ENCODE results near the gene PPP1R27.

PPP1R27 gene

DNA sequence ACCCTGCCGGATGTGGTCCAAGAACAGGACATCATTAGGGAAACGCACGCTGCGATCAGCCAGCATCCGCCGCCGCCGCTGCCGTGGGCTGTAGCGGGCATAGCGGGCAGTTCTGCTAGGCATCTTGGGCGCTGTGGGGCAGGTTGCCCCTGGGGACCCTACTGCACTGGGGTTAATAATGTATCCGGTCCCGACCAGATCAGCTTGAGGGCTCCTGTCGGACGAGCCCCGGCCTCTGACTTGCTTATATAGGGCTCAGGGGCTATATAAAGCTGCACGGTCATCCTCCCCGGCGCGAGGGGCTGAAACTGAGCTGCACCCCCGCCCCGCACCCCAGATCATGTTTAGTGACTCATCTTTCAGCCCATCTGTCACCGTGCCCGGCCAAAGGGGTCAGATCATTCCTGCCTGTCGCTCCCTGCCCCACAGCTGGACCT lies at the start of gene PPP1R27:
Gene PPP1R27, minus strand, starts transcription at position 220 of the 437 bp plus-strand sequence. Its CDS starts 97 bp downstream, at position 123.
- no peak for DNase-seq (ENCODE audit: low read depth in 2 of 2, low spot score in 1 of 2)

GRCh38 chr17:81884520-81884919 lies 49.7 kb upstream of the PPP1R27 start:
- DNase-seq (ENCODE audit: low read depth in 2 of 2, low spot score in 1 of 2), result no peak

- no peak for DNase-seq (ENCODE audit: low read depth in 2 of 2, low spot score in 1 of 2)
Measured at GRCh38 chr17:81879121-81879520, 44.3 kb upstream of the PPP1R27 start.

- DNase-seq (ENCODE audit: low read depth in 2 of 2, low spot score in 1 of 2), result no peak
Measured at GRCh38 chr17:81878294-81878693, 43.4 kb upstream of the PPP1R27 start.

DNA sequence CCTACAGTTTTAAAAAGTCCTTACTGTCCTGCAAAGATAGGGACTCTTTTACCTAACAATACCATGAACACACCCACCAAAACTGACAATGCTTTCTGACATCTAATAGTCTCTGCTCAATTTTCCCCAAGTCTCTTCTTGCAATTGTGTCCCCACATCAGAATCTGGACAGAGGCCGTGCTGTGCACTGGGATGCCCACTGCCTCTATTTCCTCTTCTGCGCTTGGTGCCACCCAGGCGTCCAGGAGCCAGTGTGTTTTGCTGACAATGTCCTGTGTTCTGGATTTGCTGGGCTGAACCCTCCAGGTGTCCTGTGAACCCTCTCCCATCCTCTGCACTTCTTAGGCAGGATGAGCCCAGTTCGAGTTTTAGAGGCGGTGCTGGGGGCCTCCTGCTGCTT lies 42.7 kb upstream of the PPP1R27 start:
- no peak for DNase-seq (ENCODE audit: low read depth in 2 of 2, low spot score in 1 of 2)

DNA sequence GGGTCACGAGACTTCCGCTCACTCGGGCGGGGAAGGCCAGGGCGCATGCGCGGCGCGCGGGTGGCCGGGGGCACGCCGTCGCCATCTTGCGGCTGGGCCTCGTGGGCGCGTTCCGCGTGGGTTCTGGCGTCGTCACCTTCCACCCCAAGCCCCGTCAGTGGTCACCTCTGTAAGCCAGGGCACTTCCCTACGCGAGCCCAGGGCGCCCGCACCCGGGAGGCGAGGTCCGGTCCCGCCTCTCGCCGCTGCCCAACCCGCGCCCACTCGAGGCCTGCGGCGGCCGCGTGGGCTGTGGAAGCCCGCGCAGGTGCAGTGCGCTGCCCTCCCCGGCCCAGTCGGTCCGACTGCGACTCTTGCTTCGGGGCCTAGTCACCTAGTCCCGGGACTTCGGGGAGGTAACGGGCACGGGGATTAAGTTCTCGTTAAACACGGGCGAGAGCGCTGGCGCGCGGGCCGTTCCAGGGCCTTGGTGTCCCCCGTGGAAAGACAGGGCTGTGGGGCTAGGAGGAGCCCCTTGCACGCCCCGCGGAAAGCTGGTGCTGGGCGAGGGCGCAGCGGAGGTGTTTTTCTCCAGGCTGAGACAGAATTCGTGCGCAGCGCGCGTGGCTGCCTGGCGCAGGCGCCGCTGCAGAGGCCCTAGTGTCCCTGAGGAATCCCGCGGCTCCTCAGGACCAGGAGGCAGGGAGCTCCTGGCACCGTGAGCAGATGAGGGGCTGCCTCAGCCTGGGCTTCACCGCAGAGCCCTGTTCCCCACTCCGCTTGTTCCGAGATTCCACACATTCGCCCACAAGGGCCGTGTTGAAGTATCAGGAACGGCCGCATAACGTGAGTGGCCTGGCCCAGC lies 36.8 kb upstream of the PPP1R27 start:
- DNase-seq (ENCODE audit: low read depth in 2 of 2, low spot score in 1 of 2), result peak; percentile 91 to 95

DNA sequence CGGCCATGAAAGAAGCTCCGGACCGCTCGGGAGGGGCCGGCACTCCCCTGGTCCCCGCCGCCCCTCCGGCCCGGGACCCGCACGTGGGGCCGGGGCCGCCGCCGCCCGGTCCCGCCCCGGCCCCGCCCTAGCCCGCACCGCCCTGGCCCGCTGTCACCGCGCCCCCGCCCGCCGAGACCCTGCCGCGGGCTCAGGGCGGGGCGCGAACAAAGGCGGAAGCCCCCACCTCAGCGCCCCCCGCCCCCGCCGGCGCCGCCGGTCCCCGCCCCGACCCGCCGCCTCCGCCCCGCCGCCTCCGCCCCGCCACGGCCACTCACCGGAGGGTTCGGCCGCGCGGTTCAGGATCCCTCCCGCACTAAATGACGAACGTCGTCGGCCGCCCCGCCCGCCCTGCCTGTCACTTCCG lies 36.1 kb upstream of the PPP1R27 start, which contains the start of gene ARHGDIA:
Gene ARHGDIA, minus strand, starts transcription at position 357 of the 406 bp plus-strand sequence. CDS start 1,407 bp downstream, outside the sequence.
- DNase-seq (ENCODE audit: low read depth in 2 of 2, low spot score in 1 of 2), result no peak

GRCh38 chr17:81870131-81870980 lies 35.5 kb upstream of the PPP1R27 start:
- no peak for DNase-seq (ENCODE audit: low read depth in 2 of 2, low spot score in 1 of 2)

GRCh38 chr17:81869221-81870130 lies 34.6 kb upstream of the PPP1R27 start:
- DNase-seq (ENCODE audit: low read depth in 2 of 2, low spot score in 1 of 2), result no peak

GRCh38 chr17:81868674-81869220 lies 33.9 kb upstream of the PPP1R27 start:
- DNase-seq (ENCODE audit: low read depth in 2 of 2, low spot score in 1 of 2), result no peak

GRCh38 chr17:81867991-81868673 lies 33.3 kb upstream of the PPP1R27 start:
- no peak for DNase-seq (ENCODE audit: low read depth in 2 of 2, low spot score in 1 of 2)

GRCh38 chr17:81867170-81867990 lies 32.5 kb upstream of the PPP1R27 start:
- no peak for DNase-seq (ENCODE audit: low read depth in 2 of 2, low spot score in 1 of 2)

- no peak for DNase-seq (ENCODE audit: low read depth in 2 of 2, low spot score in 1 of 2)
Measured at GRCh38 chr17:81866440-81867169, 31.8 kb upstream of the PPP1R27 start.

DNA sequence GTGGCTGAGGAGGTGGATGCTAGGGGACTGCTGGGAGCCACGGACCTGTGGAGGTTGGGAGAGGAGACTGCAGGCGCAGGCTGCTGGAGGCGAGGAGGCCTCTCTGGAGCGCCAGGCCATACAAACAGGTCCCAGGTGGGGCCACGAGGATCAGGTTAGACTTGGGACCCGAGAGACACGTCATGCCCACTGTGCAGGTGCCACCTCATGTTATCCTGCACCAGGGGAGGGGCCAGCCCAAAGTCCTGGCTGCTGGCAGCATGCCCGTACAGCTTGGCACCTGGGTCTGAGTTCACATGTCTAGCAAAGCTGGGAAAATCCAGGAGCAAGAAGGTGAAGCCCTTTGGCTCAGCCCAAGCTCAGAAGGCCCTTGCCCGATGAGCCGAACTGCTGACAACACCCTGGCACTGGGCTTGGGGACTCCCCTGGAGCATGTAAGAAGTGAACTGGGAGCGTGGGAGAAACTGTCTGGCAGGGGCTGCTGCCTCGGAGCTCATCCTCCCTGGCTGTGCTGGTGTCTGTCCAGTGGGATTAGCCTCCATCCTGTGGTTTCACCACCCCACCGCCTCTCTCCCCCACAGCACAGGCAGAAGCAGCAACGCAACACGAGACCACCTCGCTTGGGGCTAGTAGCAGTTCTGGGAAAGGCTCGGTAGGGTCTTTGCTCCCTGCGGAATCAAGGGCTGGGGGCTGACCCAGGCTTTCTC lies 31.0 kb upstream of the PPP1R27 start:
- no peak for DNase-seq (ENCODE audit: low read depth in 2 of 2, low spot score in 1 of 2)

- no peak for DNase-seq (ENCODE audit: low read depth in 2 of 2, low spot score in 1 of 2)
Measured at GRCh38 chr17:81865358-81865732, 30.5 kb upstream of the PPP1R27 start.

GRCh38 chr17:81863833-81864768 lies 29.3 kb upstream of the PPP1R27 start:
- no peak for DNase-seq (ENCODE audit: low read depth in 2 of 2, low spot score in 1 of 2)
